H9 (cell line): ENCODE measurements around the gene ATP5PB. TPM values are rescaled to one million over a fixed set of nuclear protein-coding genes. Genes with fewer than 3 reads are reported as not detected.

ENCODE experiments used
- DNase-seq: peaks from one replicate; pipeline ENCODE4 v3.0.0-alpha.2; 2017
- H2AFZ ChIP-seq: one replicate; pipeline ENCODE4 v1.6.1; 2013; ENCODE audit warnings: mild to moderate bottlenecking, low read length, control low read depth, moderate library complexity
- H2AK5ac ChIP-seq: 2 replicates; pipeline ENCODE4 v1.6.1; 2013; ENCODE audit warnings: low read length, control low read depth, mixed read lengths; ENCODE audit not compliant: insufficient read length
- H2BK120ac ChIP-seq: one replicate; pipeline ENCODE4 v1.6.1; 2013; ENCODE audit warnings: low read depth, mild to moderate bottlenecking, low read length, control low read depth, inconsistent platforms; ENCODE audit not compliant: poor library complexity, severe bottlenecking
- H2BK12ac ChIP-seq: 2 replicates; pipeline ENCODE4 v1.6.1; 2013; ENCODE audit warnings: low read length, control low read depth, mixed read lengths, low read depth; ENCODE audit not compliant: insufficient read length
- H2BK15ac ChIP-seq: 2 replicates; pipeline ENCODE4 v1.6.1; 2013; ENCODE audit warnings: low read depth, low read length, control low read depth
- H2BK20ac ChIP-seq: one replicate; pipeline ENCODE4 v1.6.1; 2013; ENCODE audit warnings: low read depth, mild to moderate bottlenecking, low read length, control low read depth, inconsistent platforms; ENCODE audit not compliant: poor library complexity, severe bottlenecking
- H2BK5ac ChIP-seq: 2 replicates; pipeline ENCODE4 v1.6.1; 2013; ENCODE audit warnings: low read length, control low read depth, mixed read lengths; ENCODE audit not compliant: insufficient read length
- H3K14ac ChIP-seq: 2 replicates; pipeline ENCODE4 v1.6.1; 2013; ENCODE audit warnings: low read length, control low read depth; ENCODE audit not compliant: insufficient read depth
- H3K18ac ChIP-seq: 2 replicates; pipeline ENCODE4 v1.6.1; 2013; ENCODE audit warnings: low read depth, mild to moderate bottlenecking, mixed read lengths, low read length, control low read depth; ENCODE audit not compliant: insufficient read length
- H3K23ac ChIP-seq: 2 replicates; pipeline ENCODE4 v1.6.1; 2013; ENCODE audit warnings: low read length, control low read depth, mixed read lengths, low read depth; ENCODE audit not compliant: insufficient read length
- H3K23me2 ChIP-seq: 2 replicates; pipeline ENCODE4 v1.6.1; 2013; ENCODE audit warnings: low read depth, mild to moderate bottlenecking, mixed read lengths, low read length, control low read depth; ENCODE audit not compliant: insufficient read length, poor library complexity, severe bottlenecking
- H3K27ac ChIP-seq: 2 replicates; pipeline ENCODE4 v1.5.1; 2013; ENCODE audit warnings: low read length, control low read depth, mixed read lengths, low read depth; ENCODE audit not compliant: insufficient read length
- H3K27me3 ChIP-seq: 2 replicates; pipeline ENCODE4 v1.6.1; 2013; ENCODE audit warnings: low read length, control low read depth, inconsistent platforms; ENCODE audit not compliant: insufficient read depth
- H3K4ac ChIP-seq: 2 replicates; pipeline ENCODE4 v1.6.1; 2013; ENCODE audit warnings: low read depth, mild to moderate bottlenecking, control low read depth, inconsistent platforms, low read length, moderate library complexity
- H3K4me1 ChIP-seq: 2 replicates; pipeline ENCODE4 v1.6.1; 2013; ENCODE audit warnings: low read length, control low read depth, inconsistent platforms; ENCODE audit not compliant: insufficient read depth
- H3K4me2 ChIP-seq: 2 replicates; pipeline ENCODE4 v1.6.1; 2013; ENCODE audit warnings: low read length, control low read depth, mixed read lengths; ENCODE audit not compliant: insufficient read length, insufficient read depth
- H3K56ac ChIP-seq: 2 replicates; pipeline ENCODE4 v1.6.1; 2013; ENCODE audit warnings: low read depth, mild to moderate bottlenecking, mixed read lengths, low read length, control low read depth; ENCODE audit not compliant: insufficient read length
- H3K79me1 ChIP-seq: 2 replicates; pipeline ENCODE4 v1.6.1; 2013; ENCODE audit warnings: low read depth, mild to moderate bottlenecking, moderate library complexity, low read length, control low read depth, inconsistent platforms; ENCODE audit not compliant: insufficient read depth, poor library complexity, severe bottlenecking
- H3K79me2 ChIP-seq: 2 replicates; pipeline ENCODE4 v1.6.1; 2013; ENCODE audit warnings: low read length, control low read depth, inconsistent platforms; ENCODE audit not compliant: insufficient read depth
- H3K9ac ChIP-seq: 2 replicates; pipeline ENCODE4 v1.6.1; 2013; ENCODE audit warnings: low read length, control low read depth, mixed read lengths; ENCODE audit not compliant: insufficient read length; ENCODE audit errors: extremely low read depth
- H3K9me3 ChIP-seq: one replicate; pipeline ENCODE4 v1.6.1; 2013; ENCODE audit warnings: low read depth, low read length, inconsistent platforms; ENCODE audit not compliant: control insufficient read depth
- H3T11ph ChIP-seq: one replicate; pipeline ENCODE4 v1.6.1; 2013; ENCODE audit warnings: mild to moderate bottlenecking, low read length, control low read depth, inconsistent platforms
- H4K20me1 ChIP-seq: one replicate; pipeline ENCODE4 v1.6.1; 2013; ENCODE audit not compliant: control insufficient read depth, insufficient read length, insufficient read depth
- H4K5ac ChIP-seq: 2 replicates; pipeline ENCODE4 v1.6.1; 2013; ENCODE audit warnings: low read depth, mild to moderate bottlenecking, mixed read lengths, low read length, control low read depth; ENCODE audit not compliant: insufficient read length
- H4K8ac ChIP-seq: replicated peaks from 2 replicates; pipeline ENCODE4 v1.6.1; 2013; ENCODE audit warnings: low read length, control low read depth, mixed read lengths, low read depth; ENCODE audit not compliant: insufficient read length
- H4K91ac ChIP-seq: 2 replicates; pipeline ENCODE4 v1.6.1; 2013; ENCODE audit warnings: low read depth, mild to moderate bottlenecking, moderate library complexity, mixed read lengths, low read length, control low read depth; ENCODE audit not compliant: insufficient read length
- H3K27ac Mint-ChIP-seq, 3 experiments: 2 replicates in 2 of 3; 3 replicates in 1 of 3; pipeline ENCODE4 v1.8.0; 2020 to 2021; ENCODE audit warnings: mixed read lengths in 3 of 3, mild to moderate bottlenecking in 1 of 3, moderate library complexity in 1 of 3
- H3K27me3 Mint-ChIP-seq: 2 replicates; pipeline ENCODE4 v1.8.0; 2021; ENCODE audit warnings: low read depth, mild to moderate bottlenecking, moderate library complexity, mixed read lengths
- H3K36me3 Mint-ChIP-seq, 3 experiments: 2 replicates in 2 of 3; 3 replicates in 1 of 3; pipeline ENCODE4 v1.8.0; 2020 to 2021; ENCODE audit warnings: low read depth in 3 of 3, mixed read lengths in 3 of 3; ENCODE audit not compliant: insufficient read depth in 1 of 3
- H3K4me1 Mint-ChIP-seq, 2 experiments: 2 replicates each; pipeline ENCODE4 v1.8.0; 2020; ENCODE audit warnings: mixed read lengths in 2 of 2
- H3K4me3 Mint-ChIP-seq, 2 experiments: 2 replicates in 1 of 2; 3 replicates in 1 of 2; pipeline ENCODE4 v1.8.0; 2020 to 2021; ENCODE audit warnings: mild to moderate bottlenecking in 2 of 2, mixed read lengths in 2 of 2, moderate library complexity in 1 of 2
- H3K9me3 Mint-ChIP-seq, 2 experiments: 2 replicates in 1 of 2; 3 replicates in 1 of 2; pipeline ENCODE4 v1.8.0; 2020; ENCODE audit warnings: mild to moderate bottlenecking in 2 of 2, mixed read lengths in 2 of 2, moderate library complexity in 1 of 2
- CTCF ChIP-seq: fragments of 200-600 bp; sonication (generic); conservative IDR thresholded peaks from 3 replicates; pipeline ENCODE4 v1.8.0; 2021; ENCODE audit warnings: antibody characterized with exemption, mild to moderate bottlenecking
- WGBS: extraction: QIAGEN DNeasy Blood & Tissue Kit; methylation state at CpG from one replicate; pipeline ENCODE4 v1.1.7; 2013; ENCODE audit warnings: missing lambda C conversion rate, low lambda C conversion rate, mixed read lengths; ENCODE audit not compliant: insufficient read length; ENCODE audit errors: extremely low coverage; 5-methylcytosine and 5-hydroxymethylcytosine counted together
- total RNA-seq: library from RNA; stranded (reverse); gene quantifications from 2 replicates; pipeline ENCODE4 v1.2.1, GENCODE V29; 2021

Gene ATP5PB
- total RNA-seq, 1 experiment from 2014 or later: 250 TPM

GRCh38 chr1:111511370-111511769 lies 62.1 kb downstream of the ATP5PB start:
- H3K9ac ChIP-seq: no peak overlapping the region
- Mint-ChIP-seq H3K36me3 (no peaks in the 10 kb centered on the region), H3K4me3 (no peak overlapping the region), H3K9me3 (no peaks in the 10 kb centered on the region), H3K27me3 (peaks cover 3% of the 10 kb centered on the region), H3K27ac (no peak overlapping the region), H3K4me1 (peaks cover 10 to 11% of the 10 kb centered on the region in 2 experiments)
- no peak overlapping the region for H3K23ac ChIP-seq
- H2BK20ac ChIP-seq: no peak overlapping the region
- no peak overlapping the region for H2BK15ac ChIP-seq
- H3K4ac ChIP-seq: no peak overlapping the region
- no peak overlapping the region for H2AFZ ChIP-seq
- H3K4me2 ChIP-seq: no peak overlapping the region
- H2AK5ac ChIP-seq: no peak overlapping the region
- no peaks in the 10 kb centered on the region for H3K79me1 ChIP-seq
- no peak overlapping the region for H3K18ac ChIP-seq
- H3K23me2 ChIP-seq: no peaks in the 10 kb centered on the region
- no peak overlapping the region for H2BK120ac ChIP-seq
- H3K27ac ChIP-seq: no peak overlapping the region
- H3T11ph ChIP-seq: no peak overlapping the region
- no peak overlapping the region for H4K8ac ChIP-seq
- H2BK5ac ChIP-seq: no peak overlapping the region
- no peak for DNase-seq
- H4K20me1 ChIP-seq: no peaks in the 10 kb centered on the region
- no peak overlapping the region for H3K56ac ChIP-seq
- H4K91ac ChIP-seq: no peak overlapping the region
- no peak overlapping the region for H4K5ac ChIP-seq
- no peak overlapping the region for H3K14ac ChIP-seq
- no peaks in the 10 kb centered on the region for H3K79me2 ChIP-seq
- H3K4me1 ChIP-seq: no peaks in the 10 kb centered on the region
- H3K27me3 ChIP-seq: no peaks in the 10 kb centered on the region
- TF ChIP-seq CTCF: no peak
- no CpG with 5 or more reads among the region's 3 CpGs for WGBS
- no peak overlapping the region for H2BK12ac ChIP-seq
- H3K9me3 ChIP-seq: no peaks in the 10 kb centered on the region

Other genes starting within 250 kb of the ATP5PB start
- 0.11 and 0.29 TPM in 2 replicates for gene DENND2D, start 248.8 kb upstream of the ATP5PB start, total RNA-seq
- gene CHI3L2, start 221.8 kb upstream of the ATP5PB start, total RNA-seq: not detected in 2 replicates
- gene CHIA, start 158.6 kb upstream of the ATP5PB start, total RNA-seq: not detected in 2 replicates
- gene OVGP1, start 21.7 kb upstream of the ATP5PB start, total RNA-seq: 0.92 and 1.2 TPM in 2 replicates
- 70.9 and 74.2 TPM in 2 replicates for gene WDR77, start 208 bp upstream of the ATP5PB start, total RNA-seq
- gene C1orf162, start 24.5 kb downstream of the ATP5PB start, total RNA-seq: 0.35 TPM in 1 of 2 replicates, not detected in the other
- not detected in 2 replicates for gene ADORA3, start 54.2 kb downstream of the ATP5PB start, total RNA-seq
- not detected in 2 replicates for gene TMIGD3, start 54.2 kb downstream of the ATP5PB start, total RNA-seq
- 26.7 and 28.3 TPM in 2 replicates for gene RAP1A, start 170.3 kb downstream of the ATP5PB start, total RNA-seq